Mucosa of rectum (tissue), 2 donors: ENCODE data around the gene GPX5.
"Not testable (repeated sequence)": the region's sequence is repeated elsewhere in the genome, so short reads cannot be mapped to it uniquely, and the experiment has no call there.

Experiments used
- H3K27ac ChIP-seq, 2 donors: one replicate each; pipeline ENCODE4 v1.7.0; 2013; ENCODE audit warnings: inconsistent platforms in 2 of 2, low read depth in 2 of 2, low read length in 2 of 2
- H3K27me3 ChIP-seq, 2 donors: one replicate each; pipeline ENCODE4 v1.7.0; 2013; ENCODE audit warnings: low read length in 2 of 2; ENCODE audit not compliant: control insufficient read depth in 2 of 2, insufficient read depth in 2 of 2
- H3K36me3 ChIP-seq, 2 donors: one replicate each; pipeline ENCODE4 v1.7.0; 2013; ENCODE audit warnings: low read length in 2 of 2; ENCODE audit not compliant: control insufficient read depth in 2 of 2, insufficient read depth in 2 of 2
- H3K4me1 ChIP-seq, 2 donors: one replicate each; pipeline ENCODE4 v1.7.0; 2013; ENCODE audit warnings: low read length in 2 of 2, mild to moderate bottlenecking in 1 of 2; ENCODE audit not compliant: control insufficient read depth in 2 of 2, insufficient read depth in 2 of 2
- H3K4me3 ChIP-seq, 2 donors: one replicate each; pipeline ENCODE4 v1.7.0; 2013; ENCODE audit warnings: low read length in 2 of 2
- H3K9ac ChIP-seq, 2 donors: one replicate each; pipeline ENCODE4 v1.7.0; 2013; ENCODE audit warnings: low read length in 2 of 2, low read depth in 1 of 2, mild to moderate bottlenecking in 1 of 2
- H3K9me3 ChIP-seq, 2 donors: one replicate each; pipeline ENCODE4 v1.7.0; 2013; ENCODE audit warnings: low read length in 2 of 2; ENCODE audit not compliant: control insufficient read depth in 2 of 2
- donor health status: healthy.
- donor health status: Normal muscosa, but diverticular disease.

Gene GPX5

DNA sequence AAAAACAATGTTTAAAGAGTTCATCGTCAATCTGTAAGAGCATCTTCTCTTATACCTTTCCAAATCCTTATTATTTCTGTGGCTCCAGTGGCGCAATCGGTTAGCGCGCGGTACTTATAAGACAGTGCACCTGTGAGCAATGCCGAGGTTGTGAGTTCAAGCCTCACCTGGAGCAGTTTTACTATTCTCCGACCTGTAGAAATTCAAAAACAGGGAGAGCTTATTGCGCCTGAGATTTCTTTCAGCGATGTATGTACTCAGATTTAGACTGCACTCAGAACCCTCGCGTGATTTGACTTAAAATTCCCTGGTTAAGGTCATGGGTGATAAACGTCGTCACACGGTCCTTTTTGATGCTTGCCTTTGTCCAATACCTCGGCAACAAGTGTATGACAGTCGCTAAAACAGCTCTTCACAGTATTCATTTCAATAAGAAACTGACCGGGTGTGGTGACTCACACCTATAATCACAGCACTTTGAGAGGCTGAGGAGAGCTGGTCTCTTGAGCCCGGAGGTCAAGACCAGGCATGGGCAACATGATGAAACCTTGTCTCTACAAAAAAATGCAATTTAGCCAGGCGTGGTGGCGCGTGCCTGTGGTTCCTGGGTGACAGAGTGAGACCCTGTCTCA lies 11.9 kb downstream of the GPX5 start:
- Histone ChIP-seq H3K27me3 (peaks cover 3% of the 10 kb centered on the region in 2 donors), H3K4me1 (peaks cover 0 to under 1% of the 10 kb centered on the region in 2 donors), H3K27ac (no peak overlapping the region), H3K36me3 (no peaks in the 10 kb centered on the region), H3K4me3 (no peak overlapping the region), H3K9ac (no peak overlapping the region), H3K9me3 (no peaks in the 10 kb centered on the region)

GRCh38 chr6:28541996-28542395 lies 16.3 kb downstream of the GPX5 start:
- H3K36me3 ChIP-seq: no peaks in the 10 kb centered on the region
- peak overlapping the region in 1 of 2 donors; percentile 69 for H3K4me3 ChIP-seq
- no peaks in the 10 kb centered on the region for H3K9me3 ChIP-seq
- H3K9ac ChIP-seq: no peak overlapping the region
- H3K27ac ChIP-seq: no peak overlapping the region
- H3K27me3 ChIP-seq: peaks cover 0 to 8% of the 10 kb centered on the region in 2 donors
- peaks cover 0 to 3% of the 10 kb centered on the region in 2 donors for H3K4me1 ChIP-seq

DNA sequence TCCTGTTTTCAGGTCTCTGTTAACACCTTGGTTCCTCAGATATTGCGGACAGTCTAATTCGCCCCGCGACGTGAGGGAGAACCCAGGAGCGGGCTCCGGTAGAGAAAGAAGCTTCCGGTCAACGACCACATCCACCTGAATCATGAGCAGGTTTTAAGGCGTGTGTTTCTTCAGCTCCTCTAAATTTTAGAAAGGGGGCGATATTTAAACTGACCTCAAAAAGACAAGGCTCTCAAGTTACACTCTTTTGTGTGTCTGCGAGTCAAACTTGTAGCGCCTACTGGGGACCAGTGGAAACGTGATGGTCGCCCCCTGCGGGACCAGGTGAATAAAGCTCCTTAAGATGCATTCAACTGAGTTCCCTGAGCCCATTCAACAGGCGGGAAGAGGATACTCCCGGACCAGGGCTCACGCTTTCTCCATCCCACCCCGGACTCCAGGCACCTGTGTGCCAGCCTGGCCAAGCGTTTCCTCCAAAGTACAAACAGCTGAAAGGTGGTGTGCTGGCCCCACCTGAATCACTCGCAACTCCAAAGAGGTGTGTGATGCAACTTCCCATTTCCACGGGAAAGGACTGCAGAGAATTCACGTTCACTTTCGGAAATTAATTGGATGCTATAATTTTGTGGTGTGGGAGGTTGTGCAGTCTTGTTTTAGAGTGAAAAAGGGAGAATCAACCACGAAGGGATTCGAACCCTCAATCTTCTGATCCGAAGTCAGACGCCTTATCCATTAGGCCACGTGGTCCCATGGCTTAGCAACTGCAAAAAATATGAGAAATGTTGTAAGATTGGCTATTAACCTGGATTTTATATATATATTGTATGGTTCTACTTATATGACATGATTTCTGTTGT lies 17.0 kb downstream of the GPX5 start:
- Histone ChIP-seq H3K4me1 (peaks cover 0 to 3% of the 10 kb centered on the region in 2 donors), H3K27me3 (peaks cover 0 to 8% of the 10 kb centered on the region in 2 donors), H3K9me3 (no peaks in the 10 kb centered on the region), H3K4me3 (peak overlapping the region; percentile 47 to 69), H3K36me3 (no peaks in the 10 kb centered on the region), H3K27ac (no peak overlapping the region), H3K9ac (no peak overlapping the region)

DNA sequence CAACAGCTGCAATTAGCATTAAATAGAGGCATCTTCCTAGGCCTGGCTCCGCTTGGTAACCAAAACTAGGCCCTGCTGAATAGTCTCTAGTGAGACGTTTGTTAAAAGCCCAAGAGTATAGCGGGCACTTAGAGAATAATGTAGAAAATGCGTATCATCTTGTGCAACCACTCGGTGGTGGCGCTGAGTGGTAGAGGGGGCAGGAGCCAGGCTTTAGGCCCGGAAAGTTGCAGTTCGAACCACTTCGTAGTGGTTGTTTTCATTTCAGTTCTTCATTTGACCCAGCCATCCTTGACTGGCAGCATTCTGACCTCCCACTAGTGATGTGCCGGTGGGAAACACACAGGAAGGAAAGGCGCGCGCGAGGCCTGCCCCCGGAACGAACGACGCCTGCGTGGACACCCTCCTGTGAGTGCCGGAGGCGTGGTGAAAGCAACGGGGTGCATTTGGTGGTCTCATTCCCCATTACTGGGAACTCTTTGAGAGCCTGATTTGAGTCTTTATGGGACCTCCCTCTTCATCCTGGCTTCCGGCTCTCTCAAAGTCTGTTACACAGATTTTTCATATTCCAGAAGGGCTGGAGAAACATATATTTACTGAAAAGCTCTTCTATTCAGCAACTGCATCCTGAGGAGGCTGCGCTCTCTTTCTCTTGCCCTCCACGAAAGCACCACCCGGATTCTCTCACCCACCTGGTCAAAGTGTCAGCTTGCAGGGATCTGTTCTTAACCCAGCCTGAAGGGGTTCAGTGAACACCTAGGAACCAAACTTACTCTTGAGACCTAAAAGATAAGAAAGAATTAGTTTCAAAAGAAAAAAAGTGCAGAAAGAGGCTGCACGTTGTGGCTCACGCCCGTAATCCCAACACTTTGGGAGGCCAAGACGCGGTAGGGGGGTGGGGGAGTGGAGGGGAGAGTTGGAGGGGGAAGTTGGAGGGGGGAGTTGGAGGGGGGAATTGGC lies 18.2 kb downstream of the GPX5 start:
- Histone ChIP-seq H3K4me3 (peak overlapping the region in 1 of 2 donors; percentile 59), H3K27me3 (peaks cover 0 to 5% of the 10 kb centered on the region in 2 donors), H3K27ac (no peak overlapping the region), H3K9ac (no peak overlapping the region), H3K36me3 (no peaks in the 10 kb centered on the region), H3K9me3 (no peaks in the 10 kb centered on the region), H3K4me1 (peaks cover 0 to 3% of the 10 kb centered on the region in 2 donors)

- Histone ChIP-seq H3K4me1 (peaks cover 0 to 3% of the 10 kb centered on the region in 2 donors), H3K9me3 (no peaks in the 10 kb centered on the region), H3K27me3 (peaks cover 5% of the 10 kb centered on the region in 2 donors), H3K27ac (no peak overlapping the region), H3K4me3 (no peak overlapping the region), H3K9ac (no peak overlapping the region), H3K36me3 (no peaks in the 10 kb centered on the region)
Measured at GRCh38 chr6:28545955-28546354, 20.3 kb downstream of the GPX5 start.

DNA sequence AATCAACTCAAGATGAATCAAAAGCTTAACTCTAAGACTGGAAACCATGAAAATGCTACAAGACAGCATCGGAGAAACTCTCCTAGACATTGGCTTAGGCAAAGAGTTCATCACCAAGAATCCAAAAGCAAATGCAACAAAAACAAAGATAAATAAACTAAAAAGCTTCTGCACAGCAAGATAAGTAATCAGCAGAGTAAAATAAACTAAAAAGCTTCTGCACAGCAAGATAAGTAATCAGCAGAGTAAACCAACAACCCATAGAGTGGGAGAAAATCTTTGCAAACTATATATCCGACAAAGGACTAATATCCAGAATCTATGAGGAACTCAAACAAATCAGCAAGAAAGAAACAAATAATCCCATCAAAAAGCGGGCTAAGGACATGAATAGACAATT lies 21.3 kb downstream of the GPX5 start:
- not testable (repeated sequence) for H3K27me3 ChIP-seq, H3K4me1 ChIP-seq, H3K9ac ChIP-seq, H3K27ac ChIP-seq, H3K9me3 ChIP-seq, H3K36me3 ChIP-seq, H3K4me3 ChIP-seq

DNA sequence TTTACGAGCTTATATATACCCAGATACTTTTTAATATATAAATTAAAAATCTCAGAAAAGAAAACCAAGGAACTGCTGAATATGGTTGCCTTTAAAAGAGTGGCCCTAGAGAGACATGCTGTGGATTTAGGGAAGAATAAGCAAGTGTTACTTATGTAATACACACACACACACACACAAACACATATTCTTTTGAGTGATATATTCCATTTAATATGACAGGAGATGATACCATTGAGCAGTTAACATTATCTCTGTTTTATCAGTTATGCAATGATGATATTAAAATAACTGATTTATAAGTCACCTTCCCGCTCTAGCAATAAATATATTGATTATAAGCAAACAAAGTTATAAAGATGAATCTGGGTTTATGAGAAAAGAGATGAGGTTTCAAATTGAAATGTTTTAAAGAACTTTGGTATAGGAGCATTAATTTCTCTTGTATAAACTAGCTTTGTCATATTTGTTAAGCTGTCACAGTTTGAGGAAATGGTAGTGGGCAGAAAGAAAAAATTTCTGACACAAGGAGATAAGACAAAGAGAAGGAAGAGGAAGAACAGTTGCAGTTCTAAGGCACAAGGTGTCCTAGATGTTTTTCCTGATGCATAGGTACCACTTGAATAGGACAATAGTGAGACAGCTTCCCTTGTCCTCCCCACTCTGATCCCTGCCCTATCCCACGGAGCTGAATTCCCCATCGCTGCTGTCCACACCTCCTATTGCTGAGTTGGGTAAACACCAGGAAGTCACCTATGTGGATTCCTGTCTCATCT lies 26.4 kb downstream of the GPX5 start:
- no peak overlapping the region for H3K27ac ChIP-seq
- peaks cover 6 to 11% of the 10 kb centered on the region in 2 donors for H3K27me3 ChIP-seq
- H3K4me1 ChIP-seq: no peaks in the 10 kb centered on the region
- no peak overlapping the region for H3K9ac ChIP-seq
- H3K4me3 ChIP-seq: no peak overlapping the region
- no peaks in the 10 kb centered on the region for H3K36me3 ChIP-seq
- no peaks in the 10 kb centered on the region for H3K9me3 ChIP-seq

- no peaks in the 10 kb centered on the region for H3K36me3 ChIP-seq
- no peak overlapping the region for H3K27ac ChIP-seq
- no peak overlapping the region for H3K9ac ChIP-seq
- no peak overlapping the region for H3K4me3 ChIP-seq
- H3K27me3 ChIP-seq: peaks cover 7 to 11% of the 10 kb centered on the region in 2 donors
- H3K9me3 ChIP-seq: no peaks in the 10 kb centered on the region
- no peaks in the 10 kb centered on the region for H3K4me1 ChIP-seq
Measured at GRCh38 chr6:28553384-28553985, 27.8 kb downstream of the GPX5 start.
